GM21423 (cell line): ENCODE results near the gene TST.

Source experiments
- ATAC-seq: cut with Tn5 transposase; IDR thresholded peaks from one replicate; pipeline ENCODE4 v1.9.1; 2021; ENCODE audit warnings: mild to moderate bottlenecking, moderate library complexity; ENCODE audit not compliant: unreplicated experiment

The TST gene

DNA sequence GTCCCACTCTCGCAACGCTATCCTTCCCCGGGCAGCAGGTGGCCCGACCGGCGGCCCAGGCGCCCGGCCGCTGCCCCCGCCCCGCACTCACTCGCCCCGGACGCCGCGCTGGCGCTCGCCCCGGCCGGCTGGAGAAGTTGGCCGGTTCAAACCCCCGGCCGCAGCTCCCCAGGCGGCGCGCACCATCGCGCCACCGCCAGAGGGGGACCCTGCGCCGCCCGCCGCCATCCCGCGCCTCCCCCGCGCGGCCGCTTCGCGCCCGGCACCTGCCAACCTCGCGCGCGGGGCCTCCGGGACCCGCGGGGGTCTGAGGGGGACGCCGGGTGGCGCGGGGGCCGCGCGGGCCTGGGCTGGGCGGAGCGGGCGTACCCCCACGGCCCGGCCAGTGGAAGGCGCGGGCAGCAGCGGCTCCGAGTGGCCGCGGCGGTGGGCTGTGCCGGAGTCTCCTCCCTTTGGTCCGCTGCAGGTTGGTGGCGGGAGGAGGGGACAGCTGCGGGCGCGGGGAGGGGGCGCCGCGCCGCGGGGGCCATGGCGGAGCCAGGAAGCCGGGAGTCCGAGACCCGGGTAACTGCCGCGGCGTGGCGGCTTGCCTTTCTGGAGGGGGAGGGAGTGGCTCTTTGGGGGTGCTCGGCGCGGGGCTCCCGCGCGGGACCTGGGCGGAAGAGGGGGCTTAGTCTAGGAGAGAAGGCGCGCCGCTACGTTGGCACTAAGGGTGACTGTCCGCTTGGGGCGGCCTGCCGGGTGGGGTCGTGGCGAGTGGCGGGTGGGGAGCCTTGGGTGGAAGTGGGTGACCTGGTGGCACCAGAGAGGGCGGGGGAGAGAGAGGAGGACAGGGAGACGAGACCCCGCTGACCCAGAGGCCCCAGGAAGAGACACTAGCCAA lies at the start of gene TST, which contains the start of gene MPST:
TST (minus strand) TSS at position 139 of the 883 bp plus-strand sequence. CDS start 715 bp downstream, outside the sequence.
MPST (plus strand) TSS at position 434 of the 883 bp plus-strand sequence; CDS start at position 529, 95 bp downstream.
- ATAC-seq, result peak; percentile 67

DNA sequence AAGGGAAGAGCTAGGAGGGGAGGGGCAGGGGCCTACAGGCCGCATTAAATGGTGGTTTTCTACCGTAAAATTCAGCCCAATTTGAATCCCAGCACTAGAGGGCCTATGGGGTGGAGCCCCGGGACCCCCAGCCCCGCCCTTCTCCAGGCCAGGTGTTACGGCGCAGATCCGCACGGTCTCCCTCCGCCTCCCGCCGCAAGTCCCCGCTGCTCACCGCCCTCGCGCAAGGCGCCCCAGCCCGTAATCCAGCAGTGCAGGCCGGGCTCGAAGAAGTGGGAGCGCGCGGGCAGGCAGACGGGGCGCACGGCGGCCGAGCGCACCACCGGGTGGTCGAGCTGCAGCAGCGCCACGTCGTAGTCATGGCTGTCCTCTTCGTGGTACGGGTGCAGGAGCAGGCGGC lies 49.6 kb upstream of the TST start:
- ATAC-seq, result no peak

DNA sequence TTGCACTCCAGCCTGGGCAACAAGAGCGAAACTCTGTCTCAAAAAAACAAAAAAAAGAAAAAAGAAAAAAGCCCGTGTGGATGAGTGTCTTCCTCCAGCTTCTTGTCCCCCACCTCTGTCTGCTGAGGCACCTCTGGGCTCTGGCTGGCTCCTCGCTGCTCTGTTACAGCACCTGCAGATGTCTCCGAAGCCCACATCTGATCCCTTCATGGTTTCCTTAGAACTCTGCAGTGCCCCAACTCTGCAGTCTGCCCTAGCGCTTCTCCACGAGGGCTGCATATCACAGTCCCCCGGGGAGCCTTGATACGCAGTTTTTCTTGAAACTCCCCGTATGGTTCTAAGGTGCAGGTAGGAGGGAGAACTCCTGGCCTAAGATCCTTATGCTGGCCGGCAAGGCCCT lies 48.2 kb upstream of the TST start:
- no peak for ATAC-seq

DNA sequence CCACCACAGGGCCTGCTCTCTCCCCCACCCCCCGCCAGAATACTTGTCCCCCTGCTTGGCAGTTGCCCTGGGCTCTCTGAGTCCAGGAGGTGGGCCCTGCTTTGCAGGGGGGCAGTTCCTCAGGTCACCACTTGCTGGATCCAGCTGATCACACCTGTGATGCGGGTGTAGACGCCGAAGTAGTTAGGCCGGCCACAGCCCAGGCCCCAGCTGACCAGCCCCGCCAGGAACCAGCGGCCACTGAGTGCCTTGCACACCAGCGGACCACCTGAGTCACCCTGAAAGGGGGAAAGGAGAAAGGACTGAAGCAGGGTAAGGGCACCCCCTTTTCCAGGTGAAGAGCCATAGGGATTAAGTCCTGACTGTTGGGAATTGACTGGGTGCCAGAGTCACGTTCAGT lies 46.7 kb upstream of the TST start:
- ATAC-seq, result no peak

DNA sequence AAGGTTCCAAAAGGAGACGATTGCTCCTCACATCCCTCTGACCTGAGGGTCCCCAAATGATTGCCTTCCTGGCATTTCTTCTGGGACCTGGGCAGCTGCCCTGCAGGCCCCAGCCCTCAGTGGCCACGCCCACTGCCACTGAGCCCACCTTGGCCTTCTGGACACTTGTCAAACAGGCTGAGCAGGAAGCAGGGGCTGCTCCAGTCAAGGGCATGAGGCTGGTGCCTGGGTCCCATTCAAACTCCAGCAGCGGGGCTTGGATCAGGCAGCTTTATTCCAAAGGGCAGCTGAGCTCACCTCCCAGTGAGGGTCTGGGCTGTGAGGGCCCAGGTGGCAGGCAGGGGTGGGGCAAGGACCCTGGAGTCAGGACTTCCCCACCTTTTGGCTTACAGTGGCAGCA lies 45.9 kb upstream of the TST start:
- ATAC-seq, result no peak

DNA sequence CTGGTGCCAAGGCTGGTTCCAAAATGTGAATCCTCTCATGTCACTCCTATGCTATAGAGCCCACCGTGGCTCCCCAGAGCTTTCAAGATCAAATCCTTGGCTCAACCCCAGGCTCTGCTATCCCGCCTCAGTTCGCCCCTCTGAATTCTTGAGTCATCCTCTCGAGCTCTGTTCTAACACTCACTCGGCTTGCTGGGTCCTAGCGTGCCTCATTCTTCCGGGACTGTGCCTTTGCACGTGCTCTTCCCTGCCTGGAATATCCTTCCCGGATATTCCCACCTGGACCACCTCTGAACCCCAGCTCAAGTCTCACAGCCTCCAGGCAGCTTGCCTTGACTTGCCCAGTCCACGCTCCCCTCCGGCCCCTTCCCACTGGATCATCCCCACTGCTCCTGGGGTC lies 45.3 kb upstream of the TST start:
- ATAC-seq, result no peak

DNA sequence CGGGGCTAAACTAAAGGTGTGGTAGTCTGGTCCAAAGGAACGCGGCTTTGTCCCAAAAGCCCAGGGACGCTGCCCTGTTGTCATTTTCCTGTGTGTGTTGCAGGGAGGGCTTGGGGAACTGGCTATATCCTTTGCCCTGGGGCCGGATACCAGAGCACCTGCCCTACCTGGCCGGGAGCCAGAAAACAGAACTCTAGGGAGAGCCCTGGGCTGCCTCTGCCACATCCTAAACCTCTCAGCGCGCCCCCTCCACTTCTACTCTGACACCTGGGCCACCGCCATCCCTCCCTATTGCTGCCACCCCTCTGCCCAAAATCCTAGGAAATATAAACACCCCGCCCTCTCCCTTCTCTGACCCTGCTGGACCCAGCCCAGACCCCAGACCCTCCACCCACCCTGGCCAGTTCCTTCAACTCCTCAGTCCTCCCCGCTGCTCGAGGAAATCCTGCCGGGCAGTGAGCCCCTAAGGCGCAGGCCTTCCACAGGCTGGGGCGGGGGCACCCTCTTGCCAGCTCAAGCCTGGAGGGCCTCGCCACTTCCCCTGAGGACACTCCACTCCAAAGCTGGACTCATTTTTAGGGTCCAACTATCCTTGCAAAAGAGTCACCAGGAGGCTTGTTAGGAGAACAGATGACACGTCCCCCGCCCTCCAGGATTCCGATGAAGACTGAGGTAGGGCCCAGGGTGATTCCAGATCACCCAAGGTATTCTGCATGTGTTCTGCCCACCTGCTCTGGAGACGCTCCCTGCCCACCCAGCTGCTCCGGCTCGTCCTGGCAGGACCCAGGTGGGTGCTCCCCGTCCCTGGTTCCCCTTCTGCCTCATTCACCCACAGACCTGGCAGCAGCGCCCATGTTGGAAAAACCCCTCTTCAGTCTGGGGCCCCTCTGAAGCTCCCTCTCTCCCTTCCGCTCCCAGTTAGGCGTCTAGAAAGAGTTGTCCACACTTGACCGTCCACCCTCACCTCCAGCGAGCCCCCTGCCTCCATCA lies 44.5 kb upstream of the TST start:
- no peak for ATAC-seq

DNA sequence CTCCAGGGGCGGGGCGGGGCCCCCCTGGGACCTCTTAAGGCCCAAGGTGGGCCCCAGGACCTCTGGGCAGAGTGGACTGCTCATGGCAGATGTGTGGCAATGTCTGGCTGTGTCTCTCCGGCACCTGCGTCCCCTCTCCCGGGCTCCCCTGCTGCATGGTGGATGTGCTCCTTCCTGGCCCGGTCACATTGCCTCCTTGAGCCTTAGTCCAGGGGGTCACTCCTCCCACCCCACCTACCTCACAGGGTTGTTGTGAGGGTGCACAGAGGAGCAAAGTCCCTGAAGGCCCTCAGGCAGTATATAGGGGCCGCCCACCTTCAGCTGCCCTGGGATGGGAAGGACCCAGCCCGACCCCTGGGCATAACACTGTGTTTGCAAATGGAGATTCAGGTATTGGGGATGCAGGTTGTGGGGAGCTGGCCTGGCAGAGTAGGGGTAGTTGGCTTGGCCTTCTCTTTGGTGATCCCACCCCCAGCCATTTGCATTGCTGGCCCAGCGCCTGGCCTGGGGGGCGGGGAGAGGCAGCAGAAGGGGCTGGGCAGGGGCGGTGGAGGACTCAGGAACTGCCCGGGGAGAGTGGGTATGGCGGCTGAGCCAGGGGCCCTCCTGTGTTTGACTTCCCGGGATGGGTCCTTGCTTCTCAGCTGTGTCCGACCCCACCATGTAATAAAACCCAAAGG lies 43.6 kb upstream of the TST start:
- no peak for ATAC-seq

DNA sequence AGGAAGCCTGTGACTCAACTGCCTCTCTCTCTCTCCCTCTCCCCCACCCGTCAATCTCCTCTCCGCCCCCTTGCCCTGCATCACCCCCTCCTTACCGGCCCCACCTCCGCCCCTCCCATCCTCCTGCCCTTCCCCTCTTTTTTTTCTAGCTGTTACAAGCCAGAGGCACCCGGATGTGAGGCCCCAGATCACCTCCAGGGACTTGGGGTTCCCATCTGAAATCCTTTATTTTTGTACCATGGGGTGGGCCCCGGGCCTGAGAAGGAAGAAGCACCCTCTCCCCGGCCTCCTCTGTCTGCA lies 43.1 kb upstream of the TST start:
- ATAC-seq, result no peak

DNA sequence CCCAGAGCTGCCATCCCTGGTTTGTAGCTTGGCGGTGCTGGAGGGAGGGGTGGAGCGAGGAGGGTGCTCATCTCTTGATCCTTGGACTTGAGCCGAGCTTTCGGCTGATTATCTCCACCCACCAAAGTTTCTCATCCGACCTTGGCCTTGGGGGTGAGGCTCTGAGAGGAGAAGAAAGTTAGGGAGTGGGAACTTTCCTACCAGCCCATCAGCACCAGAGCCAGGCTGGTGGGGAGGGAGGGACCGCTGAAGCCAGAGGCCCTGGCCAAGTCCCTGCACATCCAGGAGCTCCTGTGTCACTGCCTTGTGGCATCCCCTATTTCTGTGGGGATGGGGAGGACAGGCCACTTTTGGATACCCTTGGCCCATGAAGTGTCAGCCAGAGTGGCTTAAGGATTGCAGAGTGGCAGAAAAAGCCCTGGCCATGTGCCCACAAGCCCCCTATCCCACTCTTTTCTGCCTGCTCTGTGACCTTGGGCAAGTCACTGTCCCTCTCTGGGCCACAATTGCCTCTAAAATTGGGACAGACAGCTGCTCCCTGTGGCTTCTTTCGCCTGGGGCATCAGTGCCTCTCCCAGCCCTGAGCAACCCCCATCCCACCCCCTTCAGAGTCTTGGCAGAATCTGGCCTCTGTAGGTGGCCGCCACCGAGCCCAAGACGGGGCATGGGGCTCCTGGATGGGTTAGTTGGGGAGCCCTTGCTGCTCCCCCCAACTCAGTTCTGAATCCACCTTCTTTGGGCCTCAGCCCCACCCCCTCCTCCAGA lies 42.5 kb upstream of the TST start:
- no peak for ATAC-seq

DNA sequence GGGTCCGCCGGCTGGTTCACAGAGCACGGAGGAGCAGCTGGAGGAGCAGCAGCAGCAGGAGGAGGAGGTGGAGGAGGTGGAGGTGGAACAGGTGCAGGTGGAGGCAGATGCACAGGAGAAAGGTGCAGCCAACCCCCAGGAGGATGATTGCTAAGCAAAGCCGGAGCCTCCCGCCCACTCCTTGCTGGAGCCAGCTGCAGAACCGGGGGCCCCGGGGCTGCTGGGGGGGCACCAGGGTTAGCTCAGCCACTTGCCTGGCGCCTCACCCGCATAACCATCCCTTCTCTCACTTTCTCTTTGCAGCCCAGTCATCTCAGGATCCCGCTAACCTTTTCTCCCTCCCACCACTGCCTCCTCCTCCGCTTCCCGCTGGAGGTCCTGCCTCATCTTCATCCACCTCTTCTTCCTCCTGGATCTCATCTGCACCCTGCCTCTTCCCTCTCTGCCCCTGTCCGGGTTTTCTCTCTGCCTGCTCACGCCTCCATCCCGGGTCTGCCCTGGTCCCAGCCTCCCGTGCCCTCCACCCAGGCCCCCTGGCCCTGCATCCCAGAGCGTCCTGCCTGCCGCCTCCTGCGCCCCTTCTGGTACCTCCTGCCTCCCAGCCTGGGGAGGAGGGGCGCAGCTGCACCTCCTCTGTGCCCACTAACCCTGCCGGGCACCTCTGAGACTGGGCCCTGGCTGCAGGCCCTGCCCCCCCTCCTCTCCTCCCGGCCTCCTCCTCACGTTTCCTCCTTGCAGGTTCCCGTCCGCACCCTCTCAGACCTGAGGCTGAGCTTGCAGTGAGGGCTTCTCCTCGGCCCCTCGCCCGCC lies 41.8 kb upstream of the TST start:
- ATAC-seq, result no peak

DNA sequence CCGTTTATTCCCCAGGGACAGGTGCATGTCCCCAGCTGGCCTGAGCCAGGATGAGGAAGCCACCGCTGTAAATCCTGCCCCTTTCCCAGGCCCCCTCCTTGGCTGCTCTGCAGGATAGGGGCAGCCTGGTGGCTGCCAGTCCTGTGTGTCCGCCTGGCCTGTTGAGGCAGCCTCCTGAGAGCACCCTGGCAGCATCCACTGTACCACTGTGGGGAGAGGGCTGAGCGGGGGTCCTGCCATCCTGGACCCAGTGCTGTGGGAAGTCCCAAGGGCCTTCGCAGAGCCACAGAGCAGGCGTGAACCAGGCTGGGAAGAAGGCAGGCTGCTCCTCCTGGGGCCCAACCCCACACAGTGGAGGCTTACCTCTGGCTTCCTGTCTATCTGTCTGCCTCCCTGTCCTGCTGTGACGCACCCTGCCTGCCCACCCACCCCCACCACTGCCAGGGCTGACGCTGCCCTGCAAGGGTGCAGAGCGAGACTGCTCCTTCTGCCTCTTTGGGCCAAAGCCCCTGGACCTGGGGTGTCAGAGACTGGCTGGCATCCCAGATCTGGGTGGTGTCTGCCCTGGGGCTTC lies 40.7 kb upstream of the TST start:
- ATAC-seq, result no peak

DNA sequence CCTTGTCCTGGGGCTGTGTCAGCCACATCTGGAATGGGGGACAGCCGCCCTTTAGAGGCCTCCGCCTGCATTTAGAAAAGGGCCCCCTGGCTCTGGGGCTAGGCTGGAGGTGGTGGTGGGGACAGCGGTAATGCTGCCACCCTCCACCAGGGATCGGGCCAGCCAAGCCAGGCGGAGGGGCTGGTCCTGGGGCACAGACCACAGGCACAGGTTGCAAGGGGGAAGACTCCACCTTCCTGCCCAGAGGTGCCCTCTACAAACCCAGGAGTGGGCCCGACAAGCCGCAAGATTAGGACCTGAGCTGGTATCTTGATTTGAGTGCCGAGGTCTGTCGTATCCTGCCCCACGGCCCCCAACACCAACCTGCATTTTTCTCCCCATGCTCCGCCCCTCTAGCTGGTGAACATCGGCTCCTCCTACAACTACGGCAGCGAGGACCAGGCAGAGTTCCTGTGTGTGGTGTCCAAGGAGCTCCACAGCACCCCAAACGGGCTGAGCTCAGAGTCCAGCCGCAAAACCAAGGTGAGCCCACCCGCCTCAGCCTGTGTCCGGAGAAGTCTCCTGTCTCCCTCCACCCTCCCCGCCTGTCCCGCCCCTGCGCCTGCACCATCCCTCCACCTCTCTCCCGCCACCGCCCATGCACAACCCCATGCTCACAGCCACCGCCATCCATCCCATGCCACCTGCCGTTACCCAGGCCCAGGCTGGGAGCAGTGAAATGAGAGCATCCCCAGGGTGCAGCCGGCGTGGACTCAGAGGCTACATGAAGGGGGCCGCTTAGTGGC lies 39.9 kb upstream of the TST start:
- ATAC-seq, result no peak

DNA sequence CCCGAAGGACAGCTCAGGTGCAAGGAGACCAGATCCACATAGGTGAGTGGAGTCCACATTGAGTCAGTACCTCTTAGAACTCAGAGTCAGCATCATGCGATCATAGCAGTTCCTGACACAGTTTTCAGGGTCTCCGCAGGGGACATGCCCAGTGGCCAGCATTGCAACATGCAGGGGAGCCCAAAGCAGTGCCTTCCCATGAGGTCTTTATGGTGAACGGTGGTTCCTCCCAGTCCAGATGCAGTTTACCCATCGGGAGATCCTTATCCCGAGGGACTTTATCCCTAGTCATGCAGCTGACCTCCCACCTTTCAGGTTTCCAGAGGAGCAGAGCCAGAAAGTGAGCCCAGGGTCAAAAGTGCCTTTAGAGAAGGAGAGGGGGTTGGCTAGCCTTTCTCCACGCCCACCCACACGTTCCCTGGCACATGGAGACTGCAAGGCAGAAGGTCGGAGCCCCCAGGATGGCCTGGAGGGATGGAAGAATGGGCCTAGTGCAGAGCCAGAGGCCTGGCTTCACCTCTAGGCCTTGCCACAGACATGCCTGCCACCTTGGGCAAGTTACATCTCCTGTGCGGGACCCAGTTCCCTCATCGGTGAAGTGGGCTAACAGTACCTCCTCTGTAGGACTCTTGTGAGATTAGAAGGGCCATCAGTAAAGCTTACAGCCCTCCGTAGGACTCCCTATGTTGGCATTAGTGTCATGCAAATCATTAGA lies 38.7 kb upstream of the TST start:
- ATAC-seq, result no peak

DNA sequence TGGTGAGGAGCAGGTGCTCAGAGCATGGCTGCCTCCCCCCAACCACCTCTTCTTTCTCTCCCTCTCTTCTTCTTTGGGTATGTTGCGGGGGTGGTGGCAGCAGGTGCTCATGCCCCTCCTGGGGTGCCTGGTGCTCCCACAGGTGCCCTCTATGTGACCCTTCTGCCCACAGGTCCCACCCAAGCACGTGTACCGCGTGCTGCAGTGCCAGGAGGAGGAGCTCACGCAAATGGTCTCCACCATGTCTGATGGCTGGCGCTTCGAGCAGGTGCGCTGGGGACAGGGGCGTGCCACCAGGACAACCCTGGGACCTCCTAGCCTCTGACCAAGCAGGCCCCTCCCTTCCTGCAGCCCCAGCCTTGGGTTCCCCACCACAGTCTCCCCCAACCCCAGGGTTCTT lies 38.0 kb upstream of the TST start:
- no peak for ATAC-seq

DNA sequence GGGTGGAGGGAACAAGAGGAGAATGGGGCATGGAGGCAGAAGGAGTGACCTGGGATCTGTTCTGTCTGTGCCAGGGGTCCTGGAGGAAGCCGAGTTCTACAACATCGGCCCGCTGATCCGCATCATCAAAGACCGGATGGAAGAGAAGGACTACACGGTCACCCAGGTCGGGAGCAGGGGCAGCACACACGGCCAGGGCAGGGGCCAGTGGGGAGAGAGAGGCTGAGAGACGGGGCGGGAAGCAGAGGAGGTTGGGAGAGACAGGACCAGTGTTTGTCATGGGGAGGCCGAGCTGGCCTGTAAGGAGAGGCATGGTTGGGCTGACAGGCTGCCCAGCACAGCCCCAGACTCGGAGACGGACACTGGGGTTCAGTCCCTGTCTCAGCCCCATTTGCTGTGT lies 37.0 kb upstream of the TST start:
- ATAC-seq, result no peak

DNA sequence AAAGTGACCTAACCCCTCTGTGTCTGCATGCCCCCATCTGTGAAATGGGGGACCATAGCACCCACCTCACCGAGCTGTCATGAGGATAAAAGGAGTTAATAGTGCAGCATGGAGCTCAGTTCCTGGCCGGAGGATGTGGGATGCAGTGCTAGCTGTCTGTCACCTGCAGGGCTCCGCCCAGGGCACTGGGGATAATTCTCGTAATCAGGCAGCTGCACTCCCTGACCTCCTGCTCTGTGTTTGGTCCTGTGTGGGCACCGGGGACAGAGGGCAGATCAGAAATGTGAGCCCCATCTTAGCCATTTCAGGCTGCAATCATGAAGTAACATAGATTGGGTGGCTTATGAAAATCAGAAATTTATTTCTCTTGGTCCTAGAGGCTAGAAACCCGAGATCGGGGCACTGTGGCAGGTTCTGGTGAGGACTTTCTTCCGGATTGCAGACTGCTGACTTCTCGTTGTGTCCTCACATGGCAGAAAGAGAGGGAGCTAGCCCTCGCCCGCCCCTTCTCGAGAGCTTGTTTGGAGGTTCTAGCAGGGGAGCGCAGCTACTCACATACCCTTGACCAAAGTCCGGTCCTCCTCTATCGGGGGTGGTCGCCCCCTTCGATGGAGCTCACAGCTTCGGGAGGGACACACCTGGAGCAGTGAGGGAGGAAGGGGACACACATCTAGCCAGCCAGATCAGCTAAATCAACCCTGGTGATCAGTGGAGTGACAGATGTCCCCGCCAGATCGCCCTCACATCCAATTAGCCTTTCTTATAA lies 35.5 kb upstream of the TST start:
- no peak for ATAC-seq
